IPS-NIHi11 (cell line): Measurements from ENCODE around the gene RBM44.
"Not testable (repeated sequence)": the region's sequence is repeated elsewhere in the genome, so short reads cannot be mapped to it uniquely, and the experiment has no call there.

ENCODE experiments used
- DNase-seq: peaks from one replicate; pipeline ENCODE4 v3.0.0; 2012; ENCODE audit warnings: mixed read lengths, low spot score

The RBM44 gene

DNA sequence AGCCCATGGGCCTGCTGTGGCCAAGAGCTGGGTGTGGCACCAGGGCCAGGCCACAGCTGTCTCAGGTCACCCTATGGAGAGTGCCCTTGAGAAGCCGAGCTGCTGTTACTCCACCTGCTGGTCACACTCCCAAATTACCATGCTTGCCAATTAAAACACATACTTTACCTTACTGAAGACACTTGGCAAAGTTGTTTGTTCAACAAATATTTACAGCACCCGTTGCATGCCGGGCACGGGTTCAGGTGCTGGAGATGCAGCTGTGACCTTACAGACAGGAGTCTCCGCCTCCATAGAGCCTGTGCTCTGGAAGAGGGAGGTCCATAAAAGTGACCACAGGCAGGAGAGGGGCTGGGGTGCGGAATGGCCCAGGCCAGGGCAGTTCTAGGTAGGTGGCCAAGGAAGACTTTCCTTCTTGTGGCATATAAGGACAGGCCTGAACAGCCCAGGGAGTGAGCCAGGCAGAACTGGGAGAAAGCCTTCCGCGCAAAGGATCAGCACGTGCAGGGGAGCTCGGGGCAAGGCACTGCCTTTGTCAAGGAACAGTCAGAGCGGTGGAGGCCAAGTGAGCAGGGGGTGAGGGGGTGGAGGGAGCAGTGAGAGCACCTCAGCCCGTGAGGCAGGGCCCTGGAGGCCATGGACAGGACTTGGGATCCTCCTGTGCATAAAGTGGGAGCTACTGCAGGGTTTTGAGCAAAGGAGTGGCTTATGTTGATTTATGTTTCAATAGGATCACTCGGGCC lies 23.6 kb upstream of the RBM44 start:
- DNase-seq: peak; percentile 83

DNA sequence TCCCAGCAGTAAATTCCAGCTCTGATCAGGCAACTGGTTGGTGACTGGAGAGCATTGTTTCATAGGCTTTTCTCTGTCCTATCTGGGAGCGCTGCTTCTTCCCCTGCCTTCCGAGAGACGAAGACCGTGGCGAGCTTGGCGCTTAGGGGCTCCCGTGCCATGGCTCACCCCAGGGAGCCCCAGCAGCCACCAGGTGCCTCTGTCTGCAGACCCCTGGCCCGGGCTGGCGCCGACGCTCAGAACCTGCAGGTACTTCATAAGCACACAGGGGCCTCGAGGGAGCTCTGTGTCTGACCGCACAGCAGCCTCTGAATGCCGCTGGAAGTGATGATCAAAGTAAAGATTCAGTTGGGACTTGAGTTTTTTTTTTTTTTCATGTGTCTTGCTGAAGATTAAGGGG lies 19.1 kb upstream of the RBM44 start:
- DNase-seq: no peak

DNA sequence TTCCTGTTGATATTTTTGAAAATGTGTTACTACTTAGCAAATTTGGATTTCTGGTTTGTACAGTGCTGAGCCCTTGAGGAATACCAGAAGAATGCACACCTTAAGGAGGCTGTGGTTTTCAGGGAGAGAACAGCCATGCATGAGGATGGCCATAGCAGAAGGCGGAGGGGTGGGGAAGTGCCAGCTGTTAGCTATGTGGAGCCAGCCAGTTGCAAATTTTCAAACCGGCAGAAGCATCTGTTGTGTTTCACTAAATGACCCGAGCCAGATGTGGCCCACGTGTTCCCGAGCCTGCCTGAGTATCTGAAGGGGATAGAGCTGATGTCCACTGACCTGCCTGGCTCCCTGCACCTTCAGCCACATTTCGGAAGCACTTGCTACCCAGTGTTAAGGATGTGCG lies 16.4 kb upstream of the RBM44 start:
- no peak for DNase-seq

DNA sequence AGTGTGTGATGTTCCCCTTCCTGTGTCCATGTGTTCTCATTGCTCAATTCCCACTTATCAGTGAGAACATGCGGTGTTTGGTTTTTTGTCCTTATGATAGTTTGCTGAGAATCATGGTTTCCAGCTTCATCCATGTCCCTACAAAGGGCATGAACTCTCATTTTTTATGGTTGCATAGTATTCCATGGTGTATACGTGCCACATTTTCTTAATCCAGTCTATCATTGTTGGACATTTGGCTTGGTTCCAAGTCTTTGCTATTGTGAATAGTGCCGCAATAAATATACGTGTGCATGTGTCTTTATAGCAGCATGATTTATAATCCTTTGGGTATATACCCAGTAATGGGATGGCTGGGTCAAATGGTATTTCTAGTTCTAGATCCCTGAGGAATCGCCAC lies 14.9 kb upstream of the RBM44 start:
- DNase-seq: not testable (repeated sequence)

DNA sequence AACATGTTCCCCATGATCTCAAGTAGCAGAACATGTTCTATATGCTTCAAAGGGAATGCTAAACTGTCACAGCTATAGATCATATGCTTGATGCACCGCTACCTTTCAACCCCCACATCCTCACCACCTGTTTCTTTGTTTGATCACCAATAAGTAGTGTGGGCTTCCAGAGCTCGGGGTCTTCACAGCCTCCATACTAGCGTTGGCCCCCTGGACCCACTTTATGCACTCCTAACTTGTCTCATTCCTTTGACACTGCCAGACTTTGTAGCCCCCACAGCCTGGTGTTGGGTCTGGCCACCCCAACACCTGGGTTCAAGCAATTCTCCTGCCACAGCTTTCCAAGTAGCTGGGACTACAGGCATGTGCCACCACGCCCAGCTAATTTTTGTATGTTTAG lies 11.6 kb upstream of the RBM44 start:
- no peak for DNase-seq

DNA sequence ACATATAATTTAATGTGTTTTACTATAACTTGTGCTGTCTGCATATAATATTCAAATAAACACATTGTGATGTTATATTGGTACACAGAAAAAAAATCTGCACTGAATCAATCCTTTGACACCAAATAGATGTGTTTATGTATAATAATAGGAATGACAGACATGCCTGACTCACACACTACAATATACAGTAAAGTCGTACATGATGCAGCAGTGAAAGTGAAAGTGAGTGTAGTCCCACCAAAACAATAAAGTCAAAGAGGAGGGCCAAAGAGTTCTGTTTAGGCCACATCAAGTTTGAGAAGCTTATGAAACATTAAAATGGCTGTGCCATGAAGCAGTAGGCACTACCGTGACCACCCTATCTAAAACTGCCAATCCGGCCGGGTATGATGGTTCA lies 8.2 kb upstream of the RBM44 start:
- no peak for DNase-seq

DNA sequence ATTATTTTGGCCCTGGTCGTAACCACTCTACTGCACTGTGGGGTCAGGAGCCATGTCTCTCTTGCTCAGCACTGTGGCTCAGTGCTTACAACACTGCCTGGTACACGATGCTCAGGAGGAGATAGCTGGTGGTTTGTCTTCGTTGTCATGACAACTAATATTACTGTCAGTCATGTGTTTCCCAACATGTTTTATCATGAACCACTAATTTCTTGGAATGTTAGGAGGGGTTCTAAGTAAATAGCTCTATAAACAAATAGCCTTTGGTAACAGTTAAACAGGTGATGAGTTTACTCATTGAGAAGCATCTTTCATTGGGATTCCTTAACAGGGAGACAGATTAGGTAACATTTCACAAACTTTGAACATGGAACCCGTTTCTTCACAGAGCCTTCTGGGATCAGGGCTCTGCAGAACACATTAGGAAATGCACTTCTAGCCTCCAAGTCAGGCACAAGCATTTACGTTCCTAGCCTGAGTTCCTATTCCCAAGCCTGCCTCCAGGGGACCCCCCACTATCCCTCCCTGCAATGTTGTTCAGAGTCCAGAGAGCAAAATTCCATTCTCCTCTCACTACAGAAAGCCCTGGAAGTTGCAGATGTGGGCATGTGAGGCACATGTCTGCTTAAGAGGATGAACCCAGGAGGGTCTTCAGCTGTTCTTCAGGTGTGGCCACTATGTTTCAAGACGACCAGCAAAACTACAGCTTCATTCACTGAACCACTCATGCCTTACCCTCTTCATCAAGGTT lies 6.4 kb upstream of the RBM44 start:
- DNase-seq: peak; percentile 52

DNA sequence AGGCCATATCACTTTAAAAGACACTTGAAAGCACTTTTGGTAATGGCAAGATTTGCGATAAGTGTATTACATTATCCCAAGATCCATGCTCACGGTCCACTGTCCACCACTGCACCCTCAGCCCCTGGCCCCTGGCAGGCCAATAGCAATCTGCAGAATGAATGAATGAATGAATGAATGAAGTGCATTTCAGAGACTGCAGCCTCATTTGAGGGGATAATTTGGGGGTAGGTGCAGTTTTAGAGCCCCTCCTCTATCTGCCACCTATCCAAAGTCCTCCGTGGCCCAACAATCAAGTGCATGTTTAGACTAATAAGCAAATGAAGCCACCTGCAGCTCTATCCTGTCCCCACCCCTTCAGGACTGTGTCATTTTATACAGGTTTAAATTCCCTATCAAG lies 1.3 kb upstream of the RBM44 start:
- DNase-seq: no peak

DNA sequence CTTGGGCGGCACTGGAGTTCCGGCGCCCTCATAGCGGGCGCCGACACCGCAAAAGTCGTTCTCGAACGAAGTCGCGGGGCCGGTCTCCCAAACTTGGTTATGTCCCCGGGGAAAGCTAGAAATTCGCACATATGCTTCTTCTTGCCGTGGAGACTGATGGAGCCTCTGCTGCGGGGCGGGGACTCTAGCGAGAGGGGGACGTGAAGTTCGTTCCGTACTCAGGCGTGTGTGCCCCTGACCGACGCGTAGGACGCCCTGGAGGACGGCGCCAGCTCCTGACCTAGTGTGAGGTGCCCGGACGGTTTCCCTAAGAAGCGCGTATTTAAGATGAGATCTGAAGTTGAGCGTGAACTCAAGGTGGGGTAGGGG lies 465 bp downstream of the RBM44 start:
- no peak for DNase-seq

DNA sequence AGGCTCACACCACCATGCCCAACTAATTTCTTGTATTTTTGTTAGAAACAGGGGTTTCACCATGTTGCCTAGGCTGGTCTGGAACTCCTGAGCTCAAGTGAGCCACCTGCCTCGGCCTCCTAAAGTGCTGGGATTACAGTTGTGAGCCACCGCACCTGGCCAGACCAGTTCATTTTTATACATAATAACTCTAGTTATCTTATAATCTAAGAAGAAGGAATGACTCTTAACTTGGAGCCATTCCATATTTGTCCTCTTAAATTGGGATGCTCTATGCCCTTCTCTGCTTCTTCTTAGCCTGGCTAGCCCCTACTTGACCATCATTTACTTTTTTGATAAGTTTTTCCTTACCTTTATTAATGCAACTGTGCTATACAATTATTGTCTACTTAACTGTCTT lies 2.9 kb downstream of the RBM44 start:
- no peak for DNase-seq

DNA sequence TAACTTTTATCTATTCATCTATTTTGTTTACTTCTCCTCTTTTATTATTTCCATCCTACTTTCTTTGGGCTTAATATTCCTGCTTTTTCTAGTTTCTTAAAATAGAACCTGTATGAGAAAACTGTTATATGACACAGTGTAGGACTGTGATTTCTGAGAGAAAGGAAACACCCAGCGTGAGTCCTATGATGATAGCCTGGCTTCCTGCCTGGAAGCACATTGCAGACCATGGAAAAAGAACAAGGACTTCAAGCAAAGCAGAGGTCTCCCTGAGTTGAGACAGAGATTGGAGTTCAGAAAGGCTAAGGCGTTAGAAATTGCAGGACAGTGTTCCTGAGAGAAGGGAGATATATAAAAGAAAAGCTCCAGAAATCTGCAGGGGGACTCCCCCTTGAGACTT lies 7.8 kb downstream of the RBM44 start:
- no peak for DNase-seq

DNA sequence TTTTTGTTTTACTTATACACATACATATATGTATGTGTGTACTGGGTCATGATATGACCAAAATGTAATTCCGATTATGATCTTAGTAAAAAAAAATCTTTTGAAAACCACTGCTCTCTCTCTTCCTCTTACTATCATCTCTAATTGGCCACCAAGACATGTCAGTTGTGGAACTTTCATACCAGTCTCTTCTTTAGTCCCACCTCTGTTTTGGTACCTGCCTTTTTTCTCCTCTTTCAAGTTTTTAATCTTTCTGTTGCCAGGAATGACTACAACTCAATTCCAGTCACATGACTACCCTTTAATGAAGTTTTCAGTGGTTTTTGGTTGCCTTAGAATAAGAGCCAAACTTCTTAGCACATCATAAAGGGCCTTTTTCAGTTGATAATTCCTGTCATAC lies 17.1 kb downstream of the RBM44 start:
- DNase-seq: no peak

DNA sequence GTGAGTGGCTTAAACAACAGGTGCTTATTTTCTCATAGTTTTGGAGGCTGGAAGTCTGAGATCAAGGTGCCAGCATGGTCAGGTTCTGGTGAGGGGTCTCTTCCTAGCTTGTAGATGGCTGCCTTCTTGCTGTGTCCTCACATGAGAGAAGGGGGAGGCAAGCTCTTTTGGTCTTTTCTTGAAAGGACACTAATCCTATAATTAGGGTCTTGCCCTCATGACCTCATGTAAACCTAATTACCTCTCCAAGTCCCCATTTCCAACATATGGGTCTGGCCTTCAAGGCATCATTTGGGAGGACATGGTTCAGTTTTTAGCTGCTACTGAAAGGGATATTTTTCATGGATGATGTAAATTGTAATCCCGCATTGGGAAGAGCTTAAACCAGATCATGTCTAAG lies 18.0 kb downstream of the RBM44 start:
- DNase-seq: no peak

DNA sequence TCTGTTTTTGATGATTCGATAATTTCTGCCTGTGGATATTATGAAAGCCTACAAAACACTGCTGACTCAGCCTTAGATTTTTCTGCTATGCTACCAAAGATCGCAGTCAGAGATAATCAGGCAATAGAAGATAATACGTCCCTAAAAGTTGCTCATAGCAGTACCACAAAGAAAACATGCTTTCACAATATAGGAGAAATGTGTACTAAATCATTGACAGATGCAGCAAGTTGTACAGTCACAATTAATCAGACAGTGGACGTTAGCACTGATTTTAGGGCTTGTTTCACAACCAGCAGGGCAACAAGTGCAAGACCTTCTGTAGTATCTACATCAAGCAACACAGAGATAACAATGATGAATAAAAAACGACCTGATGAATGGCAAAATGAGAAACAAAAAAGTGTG lies 19.5 kb downstream of the RBM44 start:
- DNase-seq: no peak

DNA sequence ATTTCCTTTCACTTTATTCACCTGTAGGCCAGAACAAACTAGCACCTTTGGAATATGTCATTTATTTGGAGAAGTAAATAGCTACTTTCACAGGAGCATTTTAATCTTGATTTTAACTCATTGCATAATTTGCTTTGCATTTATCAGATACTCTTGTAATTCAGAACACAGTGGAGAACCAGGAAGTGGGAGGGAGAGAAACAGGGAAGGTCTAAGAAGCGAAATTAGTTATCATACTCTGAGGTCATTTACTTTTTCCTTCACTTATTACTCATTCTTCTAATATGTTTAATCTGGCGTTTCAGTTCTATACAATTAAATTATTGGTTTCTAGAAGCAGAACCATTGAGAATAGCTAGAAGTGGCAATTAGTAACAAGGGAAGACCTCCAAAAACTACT lies 20.7 kb downstream of the RBM44 start:
- DNase-seq: no peak

DNA sequence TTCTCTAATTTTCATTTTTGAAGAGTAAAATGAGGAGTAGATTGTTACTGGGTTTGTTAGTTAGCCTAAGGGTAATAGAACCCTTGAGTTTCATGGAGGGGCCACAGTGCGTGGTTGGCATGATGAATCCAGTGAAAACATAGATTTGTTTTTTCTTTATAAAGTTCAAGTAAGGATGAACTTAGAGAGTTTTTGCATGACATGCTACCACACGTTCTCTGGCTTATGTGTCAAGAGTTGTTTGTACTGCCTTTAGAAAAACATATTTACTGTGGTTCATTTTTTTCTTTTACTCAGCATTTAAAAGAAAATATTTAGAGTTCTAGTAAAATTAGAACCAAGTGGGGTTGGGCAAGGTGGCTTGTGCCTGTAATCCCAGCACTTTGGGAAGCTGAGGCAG lies 21.8 kb downstream of the RBM44 start:
- DNase-seq: no peak

DNA sequence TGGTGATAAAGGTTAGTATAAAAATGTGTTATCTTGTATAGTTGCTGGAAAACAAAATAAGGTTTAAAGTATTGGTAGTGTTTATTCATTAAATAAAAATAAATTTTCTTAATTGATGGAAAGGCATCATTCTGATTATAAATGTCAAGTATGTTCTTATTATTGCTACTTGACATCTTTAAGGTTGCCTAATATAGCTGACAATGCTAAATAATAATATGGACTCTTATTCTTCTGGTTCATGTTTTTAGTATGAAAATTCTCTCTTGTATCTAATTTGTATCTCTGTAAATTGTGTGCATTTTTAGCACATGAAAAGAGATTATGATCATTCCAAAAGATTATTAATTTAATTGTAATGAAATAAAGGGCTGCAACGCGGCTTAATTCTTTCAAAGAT lies 25.0 kb downstream of the RBM44 start:
- DNase-seq: no peak

DNA sequence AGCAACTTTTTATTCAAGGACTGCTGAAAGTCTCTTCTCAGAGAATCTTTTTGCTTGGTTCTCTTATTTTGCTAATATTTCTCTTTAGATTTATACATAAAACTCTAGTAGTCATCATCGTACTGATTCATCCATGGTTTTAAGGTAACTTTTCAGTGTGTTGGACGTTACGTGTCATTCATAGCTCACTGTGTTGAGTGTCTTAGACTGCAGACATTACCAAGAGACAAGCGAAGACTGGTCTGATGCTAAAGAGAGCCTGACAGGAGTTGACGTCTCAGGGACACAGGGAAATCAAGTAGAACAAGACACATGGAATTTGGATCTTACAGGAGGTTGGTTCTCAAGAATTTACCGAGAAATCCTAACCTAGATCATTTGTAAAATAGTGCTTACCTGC lies 25.5 kb downstream of the RBM44 start:
- DNase-seq: no peak

DNA sequence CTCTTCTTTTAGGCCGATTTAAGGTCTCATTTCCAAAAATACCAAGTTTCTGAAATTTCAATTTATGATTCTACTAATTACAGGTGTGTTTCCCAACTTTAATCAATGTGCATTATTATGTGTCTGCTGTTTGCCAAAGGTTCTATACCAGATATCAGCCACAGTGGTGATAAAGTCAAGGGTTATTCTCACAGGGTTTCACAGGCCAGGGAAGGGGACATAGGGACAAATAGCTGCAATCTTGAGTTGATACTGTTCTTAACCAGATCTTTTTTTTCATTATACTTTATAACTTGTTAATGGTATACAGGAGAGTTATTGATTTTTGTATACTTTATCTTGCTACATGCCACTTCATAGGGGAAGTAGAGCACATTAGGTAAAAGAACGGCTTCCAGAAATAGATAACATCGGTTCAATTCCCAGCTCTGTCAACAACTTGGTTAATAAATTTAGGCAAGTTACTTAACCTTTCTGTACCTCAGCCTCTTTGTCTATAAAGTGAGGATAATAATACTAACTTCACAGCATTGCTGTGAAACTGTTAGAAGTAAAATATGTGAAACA lies 28.9 kb downstream of the RBM44 start:
- DNase-seq: no peak

DNA sequence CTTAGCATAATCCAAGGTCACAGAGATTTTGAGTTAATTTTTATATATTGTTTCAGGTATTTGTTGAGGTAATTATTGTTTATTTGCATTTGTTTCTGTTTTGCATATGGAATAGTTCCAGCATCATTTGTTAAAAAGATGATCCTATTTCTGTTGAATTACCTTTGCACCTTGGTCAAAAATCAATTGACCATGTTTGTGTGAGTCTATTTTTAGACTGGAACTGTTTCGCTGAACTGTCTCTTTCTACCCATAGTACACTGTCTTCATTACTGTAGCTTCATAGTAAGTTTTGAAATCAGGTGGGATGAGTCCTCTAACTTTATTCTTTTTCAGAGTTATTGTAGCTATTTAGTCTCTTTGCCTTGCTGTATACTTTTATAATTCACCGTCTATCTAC lies 31.9 kb downstream of the RBM44 start:
- DNase-seq: no peak

DNA sequence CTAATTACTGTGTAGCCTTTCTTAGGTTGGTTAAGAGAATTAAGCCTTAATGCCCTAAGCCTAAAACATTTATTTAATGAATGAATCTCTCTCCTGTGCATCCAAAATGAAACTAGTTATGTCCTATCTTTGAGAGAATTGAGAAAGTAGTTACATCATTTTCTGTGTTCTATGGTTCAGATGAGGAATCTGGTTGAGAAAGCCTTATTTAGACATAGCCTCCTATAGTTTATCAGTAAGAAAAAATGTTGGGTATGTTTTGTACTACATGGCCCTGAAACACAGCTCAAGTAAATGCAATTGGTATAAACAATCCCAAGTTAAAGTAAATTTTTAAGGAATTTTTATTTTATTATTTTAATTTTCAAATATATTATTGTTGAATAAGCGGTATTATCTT lies 35.0 kb downstream of the RBM44 start:
- no peak for DNase-seq

DNA sequence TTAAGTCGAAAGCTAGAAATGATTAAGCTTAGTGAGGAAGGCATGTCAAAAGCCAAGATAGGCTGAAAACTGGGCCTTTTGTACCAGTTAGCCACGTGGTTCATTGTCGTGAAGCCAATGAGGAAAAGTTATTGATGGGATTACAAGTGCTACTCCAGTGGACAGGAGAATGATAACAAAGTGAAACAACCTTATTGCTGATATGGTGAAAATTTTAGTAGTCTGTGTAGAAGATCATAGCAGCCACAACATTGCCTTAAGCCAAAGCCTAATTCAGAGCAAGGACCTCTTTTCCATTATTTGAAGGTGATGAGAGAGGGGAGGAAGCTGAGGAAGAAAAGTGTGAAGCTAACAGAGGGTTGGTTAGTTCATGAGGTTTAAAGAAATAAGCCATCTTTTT lies 36.8 kb downstream of the RBM44 start:
- DNase-seq: no peak

DNA sequence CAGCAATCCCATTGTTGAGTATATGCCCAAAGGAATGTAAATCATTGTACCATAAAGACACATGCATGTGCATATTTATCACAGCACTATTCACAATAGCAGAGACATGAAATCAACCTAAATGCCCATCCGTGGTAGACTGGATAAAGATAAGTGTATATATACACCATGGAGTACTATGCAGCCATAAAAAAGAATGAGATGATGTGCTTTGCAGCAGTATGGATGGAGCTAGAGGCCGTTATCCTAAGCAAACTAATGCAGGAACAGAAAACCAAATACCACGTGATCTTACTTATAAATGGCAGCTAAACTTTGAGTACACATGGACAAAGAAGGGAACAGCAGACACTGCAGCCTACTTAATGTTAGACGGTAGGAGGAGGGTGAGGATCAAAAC lies 42.5 kb downstream of the RBM44 start:
- DNase-seq: no peak

DNA sequence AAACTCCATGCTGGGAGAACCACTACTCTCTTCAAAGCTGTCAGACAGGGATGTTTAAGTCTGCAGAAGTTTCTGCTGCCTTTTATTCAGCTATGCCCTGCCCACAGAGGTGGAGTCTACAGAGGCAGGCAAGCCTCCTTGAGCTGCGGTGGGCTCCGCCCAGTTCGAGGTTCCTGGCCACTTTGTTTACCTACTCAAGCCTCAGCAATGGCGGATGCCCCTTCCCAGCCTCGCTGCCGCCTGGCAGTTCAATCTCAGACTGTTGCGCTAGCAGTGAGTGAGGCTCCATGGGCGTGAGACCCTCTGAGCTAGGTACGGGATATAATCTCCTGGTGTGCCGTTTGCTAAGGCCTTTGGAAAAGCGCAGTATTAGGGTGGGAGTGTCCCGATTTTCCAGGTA lies 50.4 kb downstream of the RBM44 start:
- not testable (repeated sequence) for DNase-seq
